CD8-positive, alpha-beta memory T cell (primary cell): ENCODE data around the gene STAG1. TPM values are rescaled to one million over a fixed set of nuclear protein-coding genes. Genes with fewer than 3 reads are reported as not detected.
"Not testable (repeated sequence)": the region's sequence is repeated elsewhere in the genome, so short reads cannot be mapped to it uniquely, and the experiment has no call there.

ENCODE experiments used
- CTCF ChIA-PET: fragments of 350-600 bp; sonication (Branson Sonifier 250); formaldehyde crosslinking; loops from one replicate; lab custom pipeline; 2021; ENCODE audit warnings: antibody characterized with exemption; lab: Charles Lee
- POLR2A ChIA-PET: fragments of 350-600 bp; sonication (Branson Sonifier 250); formaldehyde crosslinking; loops from one replicate; lab custom pipeline; 2021; ENCODE audit warnings: antibody characterized with exemption; lab: Charles Lee
- DNase-seq, 5 donors: peaks; one replicate each; pipeline versions ENCODE4 v3.0.0 to v3.0.0-alpha.2; 2020 to 2022; ENCODE audit warnings: mixed read lengths in 1 of 5
- H3K27ac ChIP-seq: one replicate; pipeline ENCODE4 v1.7.0; 2013; ENCODE audit warnings: low read depth, mild to moderate bottlenecking, low read length, moderate library complexity
- H3K27me3 ChIP-seq: 2 replicates; pipeline ENCODE4 v1.7.0; 2013; ENCODE audit warnings: low read length, mild to moderate bottlenecking; ENCODE audit not compliant: insufficient read depth, poor library complexity, severe bottlenecking
- H3K36me3 ChIP-seq: 2 replicates; pipeline ENCODE4 v1.7.0; 2013; ENCODE audit warnings: mild to moderate bottlenecking, low read length, moderate library complexity; ENCODE audit not compliant: insufficient read depth
- H3K4me1 ChIP-seq: 2 replicates; pipeline ENCODE4 v1.7.0; 2013; ENCODE audit warnings: mild to moderate bottlenecking, low read length, moderate library complexity; ENCODE audit not compliant: insufficient read depth
- H3K4me3 ChIP-seq: 2 replicates; pipeline ENCODE4 v1.7.0; 2013; ENCODE audit warnings: mild to moderate bottlenecking, low read length
- H3K9me3 ChIP-seq: 2 replicates; pipeline ENCODE4 v1.7.0; 2013; ENCODE audit warnings: mild to moderate bottlenecking, low read length
- H3K27ac Mint-ChIP-seq, 8 donors: one replicate each; pipeline ENCODE4 v1.8.0; 2020 to 2021; ENCODE audit warnings: mixed read lengths in 8 of 8, mild to moderate bottlenecking in 6 of 8, inconsistent platforms in 3 of 8, moderate library complexity in 3 of 8
- H3K27me3 Mint-ChIP-seq, 2 donors: one replicate each; pipeline ENCODE4 v1.8.0; 2020 to 2021; ENCODE audit warnings: mixed read lengths in 2 of 2, mild to moderate bottlenecking in 1 of 2, moderate library complexity in 1 of 2
- H3K36me3 Mint-ChIP-seq, 3 donors: one replicate each; pipeline ENCODE4 v1.8.0; 2020 to 2021; ENCODE audit warnings: mixed read lengths in 3 of 3, inconsistent platforms in 1 of 3, mild to moderate bottlenecking in 1 of 3
- H3K4me1 Mint-ChIP-seq, 3 donors: one replicate each; pipeline ENCODE4 v1.8.0; 2020 to 2021; ENCODE audit warnings: mixed read lengths in 3 of 3, inconsistent platforms in 1 of 3, mild to moderate bottlenecking in 1 of 3
- H3K4me3 Mint-ChIP-seq, 7 donors: one replicate each; pipeline ENCODE4 v1.8.0; 2020 to 2021; ENCODE audit warnings: mixed read lengths in 7 of 7, mild to moderate bottlenecking in 6 of 7, moderate library complexity in 4 of 7, inconsistent platforms in 2 of 7
- H3K9me3 Mint-ChIP-seq, 5 donors: one replicate each; pipeline ENCODE4 v1.8.0; 2020 to 2022; ENCODE audit warnings: mixed read lengths in 5 of 5, mild to moderate bottlenecking in 3 of 5, moderate library complexity in 2 of 5, inconsistent platforms in 1 of 5
- polyA plus RNA-seq: library from polyadenylated mRNA; unstranded; fragments of 300-500 nt; fragmentation: Illumina TruSeq; gene quantifications from one replicate; pipeline ENCODE4 v1.2.3, GENCODE V29; 2021
- total RNA-seq, 2 experiments: library from RNA; stranded (reverse); gene quantifications; one replicate each; pipeline ENCODE4 v1.2.3, GENCODE V29; 2021

STAG1 gene
- total and polyA plus RNA-seq, 3 experiments from 2014 or later: 19.0 to 61.4 (median 58.5) TPM

DNA sequence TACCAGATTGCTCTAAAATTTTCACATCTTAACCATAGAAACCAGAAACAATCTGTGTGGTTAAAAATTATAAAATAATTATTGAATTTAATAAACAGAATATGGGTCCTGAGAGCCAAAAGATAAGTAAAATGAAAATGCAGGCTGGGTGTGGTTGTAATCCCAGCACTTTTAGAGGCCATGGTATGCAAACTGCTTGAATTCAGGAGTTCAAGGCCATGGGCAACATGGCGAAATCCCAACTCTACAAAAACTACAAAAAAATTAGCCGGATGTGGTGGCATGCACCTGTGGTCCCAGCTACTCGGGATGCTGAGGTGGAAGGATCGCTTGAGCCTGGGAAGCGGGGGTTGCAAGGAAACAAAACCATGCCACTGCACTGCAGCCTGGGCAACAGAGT lies 236.1 kb downstream of the STAG1 start:
- H3K4me3 Mint-ChIP-seq: no peak overlapping the region
- no peaks in the 10 kb centered on the region for H3K9me3 ChIP-seq
- CTCF ChIA-PET: no interaction called here

DNA sequence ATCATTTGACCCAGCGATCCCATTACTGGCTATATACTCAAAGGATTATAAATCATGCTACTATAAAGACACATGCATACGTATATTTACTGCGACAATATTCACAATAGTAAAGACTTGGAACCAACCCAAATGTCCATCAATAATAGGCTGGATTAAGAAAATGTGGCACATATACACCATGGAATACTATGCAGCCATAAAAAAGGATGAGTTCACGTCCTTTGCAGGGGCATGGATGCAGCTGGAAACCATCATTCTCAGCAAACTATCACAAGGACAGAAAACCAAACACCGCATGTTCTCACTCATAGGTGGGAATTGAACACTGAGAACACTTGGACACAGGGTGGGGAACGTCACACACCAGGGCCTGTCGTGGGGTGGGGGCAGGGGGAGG lies 237.6 kb downstream of the STAG1 start:
- Mint-ChIP-seq H3K36me3 (peaks cover 0 to 38% (median 9%) of the 10 kb centered on the region in 3 donors), H3K27ac (peak overlapping the region in 1 of 8 donors; percentile 22), H3K4me1 (peaks cover 6 to 13% (median 8%) of the 10 kb centered on the region in 3 donors)
- H3K27ac ChIP-seq, H3K4me3 Mint-ChIP-seq, H3K9me3 Mint-ChIP-seq, H3K27me3 ChIP-seq, H3K36me3 ChIP-seq, H3K9me3 ChIP-seq, POLR2A ChIA-PET, H3K27me3 Mint-ChIP-seq, CTCF ChIA-PET, H3K4me3 ChIP-seq, H3K4me1 ChIP-seq, DNase-seq: not testable (repeated sequence)

More for the DNA sequence above, 236.1 kb downstream of the STAG1 start:
- Histone ChIP-seq H3K27me3 (no peaks in the 10 kb centered on the region), H3K4me1 (no peaks in the 10 kb centered on the region), H3K27ac (no peak overlapping the region), H3K36me3 (no peaks in the 10 kb centered on the region), H3K4me3 (no peak overlapping the region)
- H3K27me3 Mint-ChIP-seq: no peaks in the 10 kb centered on the region
- peaks cover 0 to 40% (median 8%) of the 10 kb centered on the region in 3 donors for H3K36me3 Mint-ChIP-seq
- peaks cover 9 to 19% (median 18%) of the 10 kb centered on the region in 3 donors for H3K4me1 Mint-ChIP-seq
- POLR2A ChIA-PET: no interaction called here
- no peak overlapping the region for H3K27ac Mint-ChIP-seq
- no peak for DNase-seq
- H3K9me3 Mint-ChIP-seq: peaks cover 0 to 3% (median 0%) of the 10 kb centered on the region in 5 donors

DNA sequence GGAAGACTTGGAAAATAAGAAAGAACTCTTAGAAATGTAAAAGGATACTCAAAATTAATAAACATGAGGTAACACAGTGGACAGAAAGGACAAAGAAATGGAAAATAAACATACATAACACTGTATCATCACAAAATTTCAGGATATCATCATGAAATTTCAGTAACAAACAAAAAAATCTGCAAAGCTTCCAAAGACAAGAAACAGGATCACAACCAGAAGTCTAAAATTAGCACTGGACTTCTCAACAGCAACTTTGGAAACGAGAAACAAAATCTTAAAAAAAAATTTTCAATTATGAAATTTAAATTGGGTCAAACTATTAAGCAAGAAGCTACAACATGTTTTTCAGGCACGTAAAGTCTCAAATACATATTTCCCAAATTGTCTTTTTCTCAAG lies 238.8 kb downstream of the STAG1 start:
- peaks cover 6 to 13% (median 8%) of the 10 kb centered on the region in 3 donors for H3K4me1 Mint-ChIP-seq
- ChIA-PET CTCF (no interaction called here), POLR2A (no interaction called here)
- Histone ChIP-seq H3K27me3 (no peaks in the 10 kb centered on the region), H3K4me1 (no peaks in the 10 kb centered on the region), H3K4me3 (no peak overlapping the region), H3K36me3 (no peaks in the 10 kb centered on the region), H3K9me3 (no peaks in the 10 kb centered on the region), H3K27ac (no peak overlapping the region)
- H3K36me3 Mint-ChIP-seq: peaks cover 0 to 38% (median 13%) of the 10 kb centered on the region in 3 donors
- H3K4me3 Mint-ChIP-seq: no peak overlapping the region
- H3K9me3 Mint-ChIP-seq: peaks cover 0 to 3% (median 0%) of the 10 kb centered on the region in 5 donors
- H3K27me3 Mint-ChIP-seq: no peaks in the 10 kb centered on the region
- H3K27ac Mint-ChIP-seq: no peak overlapping the region
- no peak for DNase-seq

DNA sequence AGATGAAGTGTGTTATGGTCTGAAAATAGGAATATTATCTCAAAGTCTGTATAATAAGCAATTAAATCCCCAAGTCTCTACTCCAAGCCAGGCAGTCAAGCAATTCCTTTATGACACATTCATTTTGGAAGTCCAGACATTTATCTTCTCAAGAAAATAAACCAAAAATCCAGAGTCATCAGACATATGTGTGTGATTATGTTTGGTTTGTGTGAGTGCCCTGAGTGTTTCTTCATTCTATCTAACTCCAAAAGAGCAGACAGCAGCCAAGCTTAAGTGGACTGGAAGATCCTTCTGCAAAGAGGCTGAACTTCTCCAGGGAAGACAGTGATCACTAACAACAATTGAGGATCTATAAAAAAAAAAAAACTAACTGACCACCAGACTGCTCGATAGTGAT lies 239.8 kb downstream of the STAG1 start:
- Mint-ChIP-seq H3K27ac (no peak overlapping the region), H3K27me3 (no peaks in the 10 kb centered on the region), H3K4me1 (peaks cover 6 to 10% (median 8%) of the 10 kb centered on the region in 3 donors), H3K36me3 (peaks cover 0 to 39% (median 15%) of the 10 kb centered on the region in 3 donors), H3K9me3 (peaks cover 0 to 3% (median 0%) of the 10 kb centered on the region in 5 donors), H3K4me3 (no peak overlapping the region)
- DNase-seq: no peak
- H3K4me1 ChIP-seq: no peaks in the 10 kb centered on the region
- POLR2A ChIA-PET: no interaction called here
- no peaks in the 10 kb centered on the region for H3K27me3 ChIP-seq
- CTCF ChIA-PET: interaction anchor here (1.1 to 1.5 kb wide), 2 partner anchors 35 to 121 kb away, joined by 3 read pairs; no protein-coding TSS in a partner anchor
- no peaks in the 10 kb centered on the region for H3K36me3 ChIP-seq
- H3K4me3 ChIP-seq: no peak overlapping the region
- H3K27ac ChIP-seq: no peak overlapping the region
- H3K9me3 ChIP-seq: no peaks in the 10 kb centered on the region

DNA sequence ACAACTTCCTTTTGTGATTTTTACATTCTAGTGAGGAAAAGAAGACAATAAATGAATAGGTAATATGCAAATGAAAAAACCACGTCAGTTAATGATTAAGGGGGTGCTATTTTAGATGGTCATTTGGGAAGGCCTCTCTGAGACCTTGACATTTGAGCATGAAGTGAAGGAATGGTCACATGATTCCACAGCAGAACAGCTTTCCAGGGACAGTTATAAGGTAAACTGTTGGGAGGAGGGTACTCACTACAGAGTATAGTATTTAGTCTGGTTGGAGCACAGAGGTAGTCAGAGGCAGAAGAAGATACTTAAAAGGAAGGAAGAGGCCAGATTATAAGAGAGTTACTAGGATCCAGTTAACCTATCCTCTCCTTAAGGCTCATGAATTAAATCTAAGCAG lies 246.5 kb downstream of the STAG1 start:
- ChIA-PET CTCF (no interaction called here), POLR2A (no interaction called here)
- no peaks in the 10 kb centered on the region for H3K27me3 Mint-ChIP-seq
- no peaks in the 10 kb centered on the region for H3K9me3 Mint-ChIP-seq
- Histone ChIP-seq H3K4me1 (no peaks in the 10 kb centered on the region), H3K9me3 (no peaks in the 10 kb centered on the region), H3K4me3 (no peak overlapping the region), H3K27ac (no peak overlapping the region), H3K27me3 (no peaks in the 10 kb centered on the region), H3K36me3 (no peaks in the 10 kb centered on the region)
- peaks cover 0 to 8% (median 6%) of the 10 kb centered on the region in 3 donors for H3K4me1 Mint-ChIP-seq
- no peak overlapping the region for H3K4me3 Mint-ChIP-seq
- no peak for DNase-seq
- peaks cover 0 to 38% (median 20%) of the 10 kb centered on the region in 3 donors for H3K36me3 Mint-ChIP-seq
- peak overlapping the region in 3 of 8 donors; percentile 1 to 54 (median 48) for H3K27ac Mint-ChIP-seq

DNA sequence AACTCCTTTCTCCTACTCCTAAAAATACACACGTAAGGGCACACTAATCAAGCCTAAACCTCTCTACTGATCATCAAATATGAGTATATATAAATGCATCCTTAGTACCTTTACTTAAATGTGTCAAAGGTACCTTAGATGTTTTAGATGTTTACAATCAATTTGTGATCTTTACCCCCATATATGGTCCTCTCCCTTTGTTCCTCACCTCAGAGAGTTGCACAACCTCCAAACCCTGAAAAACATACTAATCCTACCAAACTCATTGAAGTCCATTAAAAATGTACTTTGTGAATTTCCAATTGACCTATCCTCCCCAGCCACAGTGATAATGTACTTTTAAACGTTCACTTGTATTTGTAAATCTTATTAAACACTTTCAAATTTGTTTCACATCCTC lies 249.1 kb downstream of the STAG1 start:
- H3K27me3 ChIP-seq: no peaks in the 10 kb centered on the region
- DNase-seq: no peak
- H3K27ac ChIP-seq: no peak overlapping the region
- H3K9me3 ChIP-seq: no peaks in the 10 kb centered on the region
- H3K27ac Mint-ChIP-seq: peak overlapping the region in 5 of 8 donors; percentile 33 to 83 (median 62)
- H3K4me3 ChIP-seq: no peak overlapping the region
- H3K27me3 Mint-ChIP-seq: no peaks in the 10 kb centered on the region
- ChIA-PET POLR2A (no interaction called here), CTCF (no interaction called here)
- H3K36me3 ChIP-seq: peaks cover 10% of the 10 kb centered on the region
- no peak overlapping the region for H3K4me3 Mint-ChIP-seq
- H3K36me3 Mint-ChIP-seq: peaks cover 0 to 57% (median 19%) of the 10 kb centered on the region in 3 donors
- no peaks in the 10 kb centered on the region for H3K4me1 ChIP-seq
- H3K4me1 Mint-ChIP-seq: peaks cover 0 to 8% (median 6%) of the 10 kb centered on the region in 3 donors
- H3K9me3 Mint-ChIP-seq: no peaks in the 10 kb centered on the region

DNA sequence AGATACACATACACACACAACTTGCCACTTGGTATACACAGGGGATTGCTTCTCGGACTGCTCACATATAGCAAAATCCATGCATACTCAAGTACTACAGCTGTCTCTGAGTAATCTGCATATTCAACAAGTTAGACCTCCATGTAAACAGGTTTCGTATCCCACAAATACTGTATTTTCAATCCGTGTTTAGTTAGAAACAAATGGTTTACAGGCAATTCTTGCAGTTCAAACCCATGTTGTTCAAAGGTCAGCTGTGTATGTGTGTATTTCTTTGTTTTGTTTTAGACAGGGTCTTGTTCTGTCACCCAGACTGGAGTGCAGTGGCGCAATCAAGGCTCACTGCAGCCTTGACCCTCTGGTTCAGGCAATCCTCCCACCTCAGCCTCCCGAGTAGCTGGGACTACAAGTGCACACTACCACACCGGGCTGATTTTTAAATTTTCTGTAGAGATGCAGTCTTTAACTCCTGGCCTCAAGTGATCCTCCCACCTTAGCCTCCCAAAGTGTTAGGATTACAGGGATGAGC lies 253.2 kb downstream of the STAG1 start:
- Mint-ChIP-seq H3K27ac (peak overlapping the region in 3 of 8 donors; percentile 4 to 32 (median 9)), H3K36me3 (peaks cover 12 to 68% (median 18%) of the 10 kb centered on the region in 3 donors), H3K27me3 (no peaks in the 10 kb centered on the region), H3K9me3 (peaks cover 0 to 2% (median 0%) of the 10 kb centered on the region in 5 donors), H3K4me3 (no peak overlapping the region), H3K4me1 (peaks cover 0 to 6% (median 2%) of the 10 kb centered on the region in 3 donors)
- DNase-seq: no peak
- H3K27me3 ChIP-seq: no peaks in the 10 kb centered on the region
- no peaks in the 10 kb centered on the region for H3K4me1 ChIP-seq
- no peaks in the 10 kb centered on the region for H3K9me3 ChIP-seq
- ChIA-PET POLR2A (no interaction called here), CTCF (no interaction called here)
- peaks cover 10% of the 10 kb centered on the region for H3K36me3 ChIP-seq
- no peak overlapping the region for H3K4me3 ChIP-seq
- H3K27ac ChIP-seq: no peak overlapping the region

DNA sequence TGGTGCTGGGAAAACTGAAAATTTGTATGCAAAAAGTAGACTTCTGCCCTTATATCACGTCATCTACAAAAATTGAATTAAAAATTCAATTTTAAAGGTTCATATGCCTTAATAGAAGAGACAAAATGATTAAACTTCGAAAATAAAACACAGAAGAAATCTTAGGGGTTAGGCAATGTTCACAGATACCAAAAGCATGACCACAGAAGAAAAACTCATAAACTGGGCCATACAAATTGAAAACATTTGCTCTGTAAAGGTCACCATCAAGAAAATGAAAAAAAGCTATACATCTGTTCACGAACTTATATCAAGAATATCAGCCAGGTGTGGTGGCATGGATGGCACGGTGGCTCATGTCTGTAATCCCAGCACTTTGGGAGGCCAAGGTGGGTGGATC lies 257.0 kb downstream of the STAG1 start:
- H3K4me1 Mint-ChIP-seq: no peaks in the 10 kb centered on the region
- Histone ChIP-seq H3K4me1 (no peaks in the 10 kb centered on the region), H3K27ac (no peak overlapping the region), H3K27me3 (no peaks in the 10 kb centered on the region), H3K4me3 (no peak overlapping the region), H3K9me3 (no peaks in the 10 kb centered on the region), H3K36me3 (peaks cover 10% of the 10 kb centered on the region)
- no peaks in the 10 kb centered on the region for H3K27me3 Mint-ChIP-seq
- POLR2A ChIA-PET: no interaction called here
- peaks cover 23 to 71% (median 26%) of the 10 kb centered on the region in 3 donors for H3K36me3 Mint-ChIP-seq
- CTCF ChIA-PET: no interaction called here
- peaks cover 0 to 6% (median 0%) of the 10 kb centered on the region in 5 donors for H3K9me3 Mint-ChIP-seq
- H3K27ac Mint-ChIP-seq: no peak overlapping the region
- DNase-seq: no peak
- no peak overlapping the region for H3K4me3 Mint-ChIP-seq
